8988T (cell line): ENCODE measurements around the gene MAML3.

Experiments
- DNase-seq: peaks from one replicate; pipeline ENCODE4 v3.0.0; 2011

The MAML3 gene

DNA sequence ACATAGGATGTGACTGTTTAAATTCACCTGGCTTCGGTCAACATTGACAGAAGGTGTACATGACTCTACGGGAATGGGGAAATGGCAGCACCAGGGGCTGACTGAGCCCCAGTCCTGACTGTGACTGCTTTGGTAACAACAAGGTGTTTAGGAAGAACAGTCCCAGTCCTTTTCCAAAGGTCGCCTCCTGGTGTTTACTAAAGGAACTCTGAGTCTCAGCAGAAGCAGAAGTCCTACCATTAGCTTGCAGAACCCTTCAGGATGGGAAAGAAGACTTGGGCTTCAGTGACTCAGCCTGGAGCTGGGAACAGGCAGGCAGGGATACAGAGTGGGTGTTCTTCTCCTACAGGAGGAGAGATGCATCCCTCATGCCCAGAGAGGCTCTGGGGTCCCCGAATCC lies 385.1 kb downstream of the MAML3 start:
- DNase-seq = no peak

- no peak for DNase-seq
Observed at GRCh38 chr4:139768366-139768765, 385.6 kb downstream of the MAML3 start.

GRCh38 chr4:139767585-139767984 lies 386.4 kb downstream of the MAML3 start:
- DNase-seq = no peak

DNA sequence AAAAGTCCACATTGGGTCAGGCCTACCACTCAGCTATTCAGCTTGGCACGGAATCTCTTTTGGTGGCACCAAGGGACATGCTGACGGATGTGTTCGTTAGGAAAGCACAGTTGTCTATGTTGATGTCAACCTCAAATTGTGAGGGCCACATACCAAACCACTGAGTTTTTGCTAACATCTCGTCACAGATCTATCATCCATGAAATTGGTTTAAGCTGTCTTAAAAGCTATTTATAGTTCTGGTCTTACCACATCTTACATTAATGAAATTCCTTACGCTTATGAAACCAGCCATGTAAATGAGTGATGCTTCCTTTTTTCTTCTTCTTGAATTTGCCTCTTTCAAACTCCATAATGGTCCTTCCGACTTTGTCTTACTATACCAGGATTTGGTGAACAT lies 386.8 kb downstream of the MAML3 start:
- no peak for DNase-seq

- no peak for DNase-seq
Observed at GRCh38 chr4:139764686-139765310, 389.2 kb downstream of the MAML3 start.

- no peak for DNase-seq
Observed at GRCh38 chr4:139764182-139764581, 389.8 kb downstream of the MAML3 start.

DNA sequence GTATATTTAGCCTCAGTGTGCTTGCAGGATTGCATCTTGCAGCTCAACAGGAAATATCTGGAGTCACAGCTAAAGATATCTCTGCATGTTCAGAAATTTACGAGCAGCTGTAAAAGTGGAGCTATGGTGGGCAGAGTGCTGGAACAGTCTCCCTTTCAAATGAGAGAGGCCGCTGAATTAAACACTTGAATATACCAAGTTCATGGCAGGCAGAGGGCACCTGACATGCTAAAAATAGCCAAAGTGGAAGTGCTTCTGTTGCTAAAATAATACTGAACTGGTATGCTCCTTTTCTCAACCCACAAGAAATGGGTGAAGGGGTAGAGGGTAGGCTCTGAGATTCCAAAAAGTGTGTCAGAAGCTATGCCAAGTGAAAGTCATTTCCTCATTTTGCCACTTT lies 390.3 kb downstream of the MAML3 start:
- no peak for DNase-seq

DNA sequence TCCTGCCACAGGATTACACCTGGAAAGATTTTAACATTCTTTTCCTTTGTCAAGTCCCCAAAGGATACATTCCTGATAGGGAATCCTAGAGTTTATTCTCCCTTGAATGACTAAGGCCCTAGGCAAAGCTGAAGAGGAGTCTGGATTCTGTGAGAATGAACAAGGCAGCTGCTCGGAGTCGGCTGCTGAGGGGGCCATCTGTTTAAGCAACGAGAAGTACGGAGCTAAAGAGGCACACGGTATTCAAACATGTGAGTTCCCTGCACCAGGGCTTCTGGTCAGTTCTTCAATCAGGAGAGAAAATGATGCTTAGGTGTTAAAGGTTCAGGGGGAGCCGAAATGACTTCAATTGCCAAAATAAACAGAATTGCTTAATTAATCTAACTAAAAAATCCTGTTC lies 390.8 kb downstream of the MAML3 start:
- no peak for DNase-seq

- DNase-seq = no peak
Observed at GRCh38 chr4:139762720-139763119, 391.3 kb downstream of the MAML3 start.

DNA sequence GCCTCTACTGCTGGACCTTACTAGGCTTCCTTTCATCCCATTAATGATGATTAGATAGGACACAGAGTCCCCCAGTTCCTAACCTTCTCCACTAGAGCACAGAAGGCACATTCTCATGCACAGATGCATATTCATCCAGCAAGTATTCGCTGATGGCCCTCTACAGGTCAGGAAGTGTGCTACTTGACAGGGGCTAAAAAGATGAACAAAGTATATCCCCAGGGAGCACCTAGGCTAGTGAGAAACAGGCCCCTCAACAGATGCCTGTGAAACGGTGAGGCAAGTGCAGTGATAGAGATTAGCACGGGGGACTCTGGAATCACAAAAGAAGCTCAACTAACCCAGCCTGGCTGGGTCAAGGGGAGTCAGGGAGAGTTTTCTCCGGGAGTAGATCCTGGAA lies 392.5 kb downstream of the MAML3 start:
- DNase-seq = no peak

DNA sequence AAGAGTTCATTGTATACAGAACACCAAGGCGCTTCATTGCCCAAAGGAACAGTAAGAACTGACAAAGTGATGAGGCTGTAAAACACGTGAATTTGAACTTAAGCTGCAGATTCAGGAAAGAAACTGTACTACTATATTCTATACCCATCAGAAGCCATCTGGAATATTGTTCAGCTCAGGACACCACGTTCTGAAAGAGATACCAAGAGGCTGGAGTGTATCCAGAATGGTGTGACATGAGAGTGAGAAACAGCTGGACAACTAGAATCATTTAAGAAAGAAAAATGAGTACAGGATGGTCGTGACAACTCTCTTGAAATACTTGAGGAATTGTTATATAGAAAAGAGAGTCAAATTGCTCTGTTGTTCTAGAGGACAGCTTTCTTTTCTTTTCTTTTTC lies 393.4 kb downstream of the MAML3 start:
- no peak for DNase-seq

DNA sequence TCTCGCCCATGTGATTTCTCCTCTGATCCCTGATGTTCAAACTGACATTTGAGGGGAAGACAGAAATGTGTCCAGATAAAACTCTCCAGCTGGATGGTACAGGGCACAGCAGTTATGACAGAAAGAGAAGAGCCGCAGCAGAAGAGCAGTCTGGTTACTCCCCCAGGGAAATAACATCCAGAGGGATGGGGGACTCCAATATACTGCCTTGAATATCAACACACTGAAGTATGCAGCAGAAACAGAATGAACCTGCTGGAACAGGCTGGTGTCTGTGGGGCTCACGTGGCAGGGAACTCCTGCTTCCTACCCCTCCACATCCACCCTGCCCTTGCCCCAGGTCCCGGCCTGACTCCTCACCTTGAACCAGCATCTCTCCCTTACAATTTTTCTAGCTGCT lies 394.9 kb downstream of the MAML3 start:
- DNase-seq = no peak

DNA sequence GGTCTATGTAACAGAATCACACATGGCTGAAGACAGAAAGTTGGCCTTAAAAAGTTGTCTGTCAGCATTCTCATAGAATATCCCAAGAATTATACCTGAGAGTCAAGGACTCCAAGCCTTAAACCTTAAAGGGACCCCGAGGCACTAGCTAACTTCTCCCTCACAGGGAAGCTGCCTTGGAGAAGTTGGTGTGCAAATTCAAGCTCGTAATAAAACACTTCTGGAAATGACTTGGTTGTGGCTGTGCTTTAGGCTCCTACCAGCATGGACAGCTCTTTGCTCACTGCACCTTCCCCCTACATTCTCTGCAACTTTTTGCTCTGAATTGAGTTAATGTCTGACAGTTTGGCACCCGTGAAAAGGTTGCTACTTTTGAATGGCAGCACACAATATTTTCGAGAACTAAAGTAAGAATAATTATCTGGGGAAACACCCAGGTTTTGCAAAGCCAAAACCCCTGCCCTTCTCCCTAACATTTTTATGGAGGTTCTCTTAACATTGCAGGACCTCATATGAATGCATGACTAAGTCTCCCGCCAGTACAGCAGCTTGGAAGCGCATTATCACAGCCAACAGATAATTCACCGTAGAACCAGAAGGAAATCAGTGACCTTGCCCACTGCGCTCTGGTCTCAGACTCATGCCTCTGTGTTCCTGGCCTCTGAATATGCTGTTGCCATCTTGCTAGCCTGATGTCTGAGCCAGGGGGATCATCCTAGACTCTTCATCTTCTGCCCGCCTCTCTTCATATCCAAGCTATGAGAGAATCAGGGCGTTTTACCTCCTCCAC lies 397.4 kb downstream of the MAML3 start:
- DNase-seq = no peak

- no peak for DNase-seq
Observed at GRCh38 chr4:139754938-139755337, 399.0 kb downstream of the MAML3 start.

DNA sequence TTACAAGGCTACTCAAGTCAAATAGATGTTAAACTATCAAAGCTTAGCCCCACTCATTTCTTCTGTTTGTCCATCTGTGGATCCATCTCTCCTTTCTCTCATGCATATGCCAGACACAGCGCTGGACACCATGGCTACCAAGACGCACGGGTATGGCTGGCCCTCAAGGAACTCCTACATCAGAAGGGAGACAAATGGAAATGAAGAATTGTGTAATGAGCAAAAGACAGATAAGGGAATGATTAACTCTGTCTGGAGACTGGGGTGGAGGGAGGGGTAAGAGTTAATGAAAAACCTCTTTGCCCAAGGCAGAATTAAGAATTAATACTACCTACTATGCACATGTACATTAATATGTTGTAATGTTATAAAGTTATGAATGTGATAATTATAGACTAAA lies 400.3 kb downstream of the MAML3 start:
- DNase-seq = no peak

DNA sequence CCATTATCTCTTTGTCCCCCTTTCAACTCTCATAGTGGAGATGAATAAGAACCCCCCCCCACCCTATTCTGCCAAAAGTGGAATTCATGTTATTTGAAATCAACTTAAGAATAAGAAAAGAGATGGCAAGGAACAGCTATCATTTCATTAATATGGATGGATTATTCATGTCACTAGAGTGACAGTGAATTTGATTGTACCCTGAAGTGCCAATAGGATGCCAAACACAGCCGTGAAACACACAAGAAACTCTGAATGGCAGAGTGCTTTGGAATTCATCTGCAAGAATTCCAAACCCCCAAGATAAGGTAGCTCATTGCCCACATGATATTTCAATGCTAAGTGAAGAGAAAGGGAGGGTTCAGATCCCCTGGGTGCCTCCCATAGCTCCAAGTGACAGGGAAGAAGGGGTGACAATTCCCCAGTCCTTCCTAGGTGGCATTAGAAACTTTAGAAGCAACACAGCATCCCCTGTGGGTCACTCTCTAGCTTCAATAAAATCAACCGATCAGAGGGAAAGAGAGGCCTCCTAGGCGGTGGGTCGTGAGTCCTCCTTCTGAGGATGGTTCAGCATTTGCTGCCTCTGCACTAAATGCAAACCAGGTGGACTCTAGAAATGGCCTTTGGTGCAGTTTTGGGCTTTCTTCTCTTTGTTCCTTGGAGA lies 404.0 kb downstream of the MAML3 start:
- DNase-seq = no peak

DNA sequence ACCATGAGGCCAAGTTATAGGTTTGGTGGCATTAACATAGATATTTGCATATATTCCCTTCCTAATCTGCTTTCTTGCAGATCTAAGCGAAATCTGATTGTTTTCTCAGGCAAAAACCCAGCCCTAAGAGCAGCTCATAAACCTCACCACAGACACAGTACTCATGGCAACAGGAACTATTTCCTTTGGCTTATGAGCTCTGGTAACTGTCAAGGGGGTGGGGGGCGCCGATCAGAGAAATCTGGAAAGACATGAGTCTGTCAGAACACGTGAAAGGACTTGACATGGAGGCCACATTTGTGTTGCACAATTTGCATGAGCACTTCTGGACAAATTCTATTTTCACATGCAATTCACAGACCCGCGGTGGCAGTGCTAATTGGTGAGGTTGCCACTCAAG lies 404.6 kb downstream of the MAML3 start:
- no peak for DNase-seq

DNA sequence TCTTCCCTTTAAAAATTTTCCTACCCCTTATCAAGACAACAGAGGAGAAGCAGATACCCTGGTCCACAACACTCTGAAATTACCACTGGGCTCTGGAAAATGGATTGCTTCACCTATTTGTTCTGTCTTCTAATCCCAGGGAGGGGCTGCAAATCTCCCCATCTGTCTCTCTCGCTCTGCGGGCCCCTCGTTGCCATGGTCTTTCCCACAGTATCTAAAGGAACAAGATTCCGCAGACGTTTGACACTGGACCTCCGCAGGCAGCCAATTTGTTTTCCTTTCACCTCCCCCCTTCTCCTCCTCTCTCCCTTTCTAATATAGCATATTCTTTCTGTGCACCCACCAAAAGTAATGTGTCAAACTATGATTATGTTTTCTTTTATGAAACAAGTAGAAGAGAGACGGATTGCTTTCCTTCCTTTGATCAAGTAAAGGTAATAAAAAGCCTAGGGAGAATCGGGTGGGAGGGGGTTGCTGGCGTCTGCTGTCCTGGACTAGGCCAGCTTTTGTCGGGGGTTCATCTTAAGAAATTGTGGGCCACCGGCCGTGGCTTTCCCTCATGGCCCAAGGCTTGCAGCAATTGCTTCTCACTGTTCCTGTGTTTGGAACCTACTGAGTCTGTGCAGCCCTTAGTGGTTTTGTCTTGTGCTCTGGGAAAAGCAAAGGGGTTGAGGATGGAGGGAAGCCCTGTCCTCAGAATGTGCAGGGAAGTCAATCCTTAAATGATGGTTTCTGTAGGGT lies 407.4 kb downstream of the MAML3 start:
- no peak for DNase-seq

GRCh38 chr4:139745111-139745639 lies 408.8 kb downstream of the MAML3 start:
- no peak for DNase-seq

GRCh38 chr4:139744232-139744631 lies 409.8 kb downstream of the MAML3 start:
- no peak for DNase-seq

- DNase-seq = no peak
Observed at GRCh38 chr4:139743027-139743426, 411.0 kb downstream of the MAML3 start.

DNA sequence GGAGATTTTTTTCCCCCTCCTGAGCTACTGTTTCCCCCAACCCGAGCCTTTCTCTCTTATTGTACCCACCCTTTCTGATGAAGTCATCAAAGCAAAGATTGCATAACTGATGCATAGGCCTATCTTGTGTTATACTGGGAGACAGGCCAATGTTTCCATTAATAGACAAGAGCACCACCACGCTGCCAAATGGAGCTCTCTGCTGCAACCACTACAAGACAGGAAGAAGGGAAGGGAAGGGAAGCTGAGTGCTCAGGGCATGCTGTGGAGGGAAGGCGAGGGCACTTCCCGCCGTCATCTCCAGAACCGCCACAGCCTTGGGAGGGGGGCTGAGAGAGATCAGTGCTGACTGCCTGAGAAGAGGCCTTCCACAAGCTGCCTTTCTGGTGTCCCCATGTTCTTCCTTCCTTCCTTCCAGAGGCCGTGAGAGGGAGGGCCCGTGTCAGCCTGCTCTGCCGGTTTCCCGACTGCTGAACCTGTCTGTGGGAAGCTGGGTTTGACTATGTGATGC lies 413.4 kb downstream of the MAML3 start:
- DNase-seq = no peak

- no peak for DNase-seq
Observed at GRCh38 chr4:139740121-139740520, 413.9 kb downstream of the MAML3 start.
